ENCODE measurements around the gene DELE1. TPM values are rescaled to one million over a fixed set of nuclear protein-coding genes. Genes with fewer than 3 reads are reported as not detected.
A peak's percentile ranks its signal among the peaks of the same experiment; 100 is the strongest.

DELE1 gene
- total and polyA plus RNA-seq, 2 donors (not counting 3 experiments of a cell fraction or from before 2014, with no cell fraction given), result 105 to 121 TPM

DNA sequence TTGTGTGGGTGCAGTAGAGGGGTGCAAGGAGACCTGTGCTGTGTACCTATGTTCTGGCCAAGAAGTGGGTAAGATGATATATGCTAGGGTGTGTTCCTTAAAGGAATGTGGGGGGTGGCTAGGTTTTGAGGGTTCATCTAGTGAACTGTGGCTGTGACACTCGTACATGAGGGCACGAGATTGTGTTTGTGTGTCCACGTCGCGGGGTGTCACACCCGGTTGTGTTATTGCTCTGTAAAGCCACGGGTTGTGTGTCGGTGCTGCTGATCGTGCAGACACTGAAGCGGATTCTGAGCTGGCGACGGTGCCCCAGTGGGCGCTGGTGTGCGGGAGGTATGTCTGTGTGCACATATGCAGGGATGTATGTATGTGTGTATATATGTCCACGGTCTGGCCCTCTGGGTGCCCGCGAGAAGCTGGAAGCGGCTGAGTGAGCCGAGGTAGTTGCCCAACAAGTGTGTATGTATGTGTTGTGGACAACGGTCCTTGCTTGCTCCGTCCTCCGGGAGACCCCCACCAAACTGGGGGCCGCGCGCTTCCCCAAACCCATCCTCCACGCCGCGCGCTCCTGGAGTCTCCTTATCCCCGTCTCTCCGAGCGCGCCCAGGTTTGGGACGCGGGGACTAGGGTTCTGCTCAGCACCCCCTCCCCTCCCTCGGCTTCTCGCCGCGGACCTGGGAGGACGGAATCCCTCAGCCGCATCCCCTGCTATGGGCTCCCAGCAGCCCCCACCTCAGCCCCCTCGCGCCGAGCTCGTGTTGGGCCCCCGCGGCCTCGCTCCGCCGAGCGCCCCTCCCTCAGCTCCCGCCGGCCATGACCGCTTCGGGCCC lies 46.1 kb upstream of the DELE1 start:
- Histone ChIP-seq H3K4me3 (replicated peaks in 1 of 3; ENCODE audit: insufficient read depth in 1 of 3, low read depth in 1 of 3, low read length in 3 of 3) (peak overlapping the region; percentile 32 to 65 (median 59)), H3K36me3 (ENCODE audit: control insufficient read depth in 2 of 2, extremely low read depth in 1 of 2, insufficient read depth in 2 of 2, low read length in 2 of 2) (no peaks in the 10 kb centered on the region), H3K79me2 (ENCODE audit: control insufficient read depth, insufficient read depth, low read length) (peaks cover 49% of the 10 kb centered on the region), H3K4me1 (ENCODE audit: control insufficient read depth, extremely low read depth, insufficient read depth, low read length) (peaks cover 24% of the 10 kb centered on the region), H3K9me3 (replicated peaks; ENCODE audit: control insufficient read depth, insufficient read depth, low read length) (no peaks in the 10 kb centered on the region), H3K27me3 (ENCODE audit: control insufficient read depth in 2 of 2, insufficient read depth in 2 of 2, low read length in 2 of 2) (peaks cover 19 to 20% of the 10 kb centered on the region in 2 experiments), H3K9me1 (replicated peaks; ENCODE audit: control insufficient read depth, extremely low read depth, insufficient read depth, low read length) (no peaks in the 10 kb centered on the region), H3K4me2 (ENCODE audit: insufficient read depth, low read length) (peak overlapping the region; percentile 71), H2AFZ (ENCODE audit: low read depth, low read length) (no peak overlapping the region), H3K27ac (ENCODE audit: insufficient read depth, low read depth, low read length) (peak overlapping the region; percentile 10), H4K20me1 (replicated peaks; ENCODE audit: control insufficient read depth, extremely low read depth, insufficient read depth, low read length) (no peaks in the 10 kb centered on the region), H3K9ac (replicated peaks; ENCODE audit: extremely low read depth, insufficient read depth, low read length) (peak overlapping the region; percentile 68)
- peak; percentile 19 for TF ChIP-seq POLR2A (IDR thresholded peaks at IDR 0.05; ENCODE audit: low read depth, low read length)
- TF ChIP-seq FOS (IDR thresholded peaks at IDR 0.05; ENCODE audit: borderline replicate concordance, insufficient read depth, low read length), result no peak
- ChIA-PET CTCF (interaction anchor here (0.7 to 8.4 kb wide), 22 partner anchors 19 to 213 kb away, joined by 3 to 233 read pairs (median 12); partner anchors contain the start of genes DELE1 and PCDH12), POLR2A (interaction anchor here (0.7 to 0.9 kb wide), 3 partner anchors 184 to 213 kb away, joined by 3 to 5 read pairs (median 4); no protein-coding TSS in a partner anchor)
- DNase-seq (ENCODE audit: low read depth, low spot score) (peak; percentile 59), FAIRE-seq (peak; percentile 43)
- TSS peak; percentile 67 for BruUV-seq (replicated peaks)
- dilution Hi-C loops (cut with MboI; ENCODE audit: extremely low pct_ligation_motif_present, low sequenced_read_pairs) (loop anchor here (25.0 kb wide), 1 partner anchor 140 kb away; no protein-coding TSS in a partner anchor), intact Hi-C loops (cut with micrococcal nuclease) (loop anchor here (1.0 to 5.0 kb wide), 3 partner anchors 28 to 71 kb away; no protein-coding TSS in a partner anchor)

DNA sequence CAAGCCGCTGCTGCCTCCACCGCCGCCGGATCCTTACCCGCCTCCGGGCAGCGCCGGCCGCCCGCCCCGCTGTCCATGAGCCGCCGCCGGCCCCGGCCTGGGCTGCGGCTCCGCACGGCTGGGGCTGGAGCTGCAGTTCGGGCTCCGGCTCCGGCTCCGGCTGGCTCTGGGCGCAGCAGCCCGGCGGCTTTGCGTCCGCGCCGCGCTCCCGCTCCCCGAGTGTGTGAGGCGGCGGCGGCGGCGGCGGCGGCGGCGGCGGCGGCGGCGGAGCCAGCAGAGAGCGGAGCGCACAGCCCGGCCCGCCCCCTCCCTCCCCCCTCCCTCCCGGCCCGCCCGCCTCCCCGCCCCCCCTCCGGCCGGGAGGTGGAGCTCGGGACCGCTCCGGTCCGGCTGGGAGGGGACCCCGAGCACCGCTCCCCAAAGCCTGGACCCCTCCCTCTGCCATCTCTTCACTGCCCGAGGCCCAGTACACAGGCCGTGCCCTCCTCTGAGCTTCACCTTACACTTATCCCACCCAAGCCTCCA lies 45.4 kb upstream of the DELE1 start, which contains the start of gene PCDH1:
Gene PCDH1 (minus strand): TSS at position 225 of the 525 bp plus-strand sequence. CDS start 148 bp downstream, at position 77.
- Histone ChIP-seq H3K9me3 (replicated peaks; ENCODE audit: control insufficient read depth, insufficient read depth, low read length) (no peaks in the 10 kb centered on the region), H3K4me3 (replicated peaks in 1 of 3; ENCODE audit: insufficient read depth in 1 of 3, low read depth in 1 of 3, low read length in 3 of 3) (peak within 1 kb of the TSS; percentile 37 to 65 (median 59)), H3K27me3 (ENCODE audit: control insufficient read depth in 2 of 2, insufficient read depth in 2 of 2, low read length in 2 of 2) (peaks cover 23 to 26% of the 10 kb centered on the region in 2 experiments), H3K4me1 (ENCODE audit: control insufficient read depth, extremely low read depth, insufficient read depth, low read length) (peaks cover 24% of the 10 kb centered on the region), H3K9ac (replicated peaks; ENCODE audit: extremely low read depth, insufficient read depth, low read length) (peak within 1 kb of the TSS; percentile 68), H3K36me3 (ENCODE audit: control insufficient read depth in 2 of 2, extremely low read depth in 1 of 2, insufficient read depth in 2 of 2, low read length in 2 of 2) (no peaks in the 10 kb centered on the region), H3K4me2 (ENCODE audit: insufficient read depth, low read length) (peak within 1 kb of the TSS; percentile 71), H3K27ac (ENCODE audit: insufficient read depth, low read depth, low read length) (peak within 1 kb of the TSS; percentile 10), H3K9me1 (replicated peaks; ENCODE audit: control insufficient read depth, extremely low read depth, insufficient read depth, low read length) (no peaks in the 10 kb centered on the region), H2AFZ (ENCODE audit: low read depth, low read length) (peak within 1 kb of the TSS; percentile 74), H3K79me2 (ENCODE audit: control insufficient read depth, insufficient read depth, low read length) (peaks cover 45% of the 10 kb centered on the region), H4K20me1 (replicated peaks; ENCODE audit: control insufficient read depth, extremely low read depth, insufficient read depth, low read length) (no peaks in the 10 kb centered on the region)
- TF ChIP-seq EZH2 (IDR thresholded peaks at IDR 0.05; ENCODE audit: borderline replicate concordance, low read depth, low read length, severe bottlenecking) (no peak), POLR2A (IDR thresholded peaks at IDR 0.05; ENCODE audit: low read depth, low read length) (peak; percentile 31)
- ChIA-PET CTCF (interaction anchor here (0.7 to 8.4 kb wide), 48 partner anchors 10 to 259 kb away, joined by 3 to 233 read pairs (median 9); partner anchors contain the start of genes ARAP3, DELE1, DIAPH1 and PCDH12), POLR2A (interaction anchor here (0.7 to 1.3 kb wide), 4 partner anchors 45 to 197 kb away, joined by 3 to 5 read pairs (median 4); partner anchors contain the start of gene DELE1)
- FAIRE-seq (no peak), DNase-seq (ENCODE audit: low read depth, low spot score) (peak; percentile 33)
- dilution Hi-C loops (cut with MboI; ENCODE audit: extremely low pct_ligation_motif_present, low sequenced_read_pairs) (loop anchor here (25.0 kb wide), 1 partner anchor 141 kb away; no protein-coding TSS in a partner anchor), intact Hi-C loops (cut with micrococcal nuclease) (loop anchor here (1.0 to 5.0 kb wide), 3 partner anchors 29 to 71 kb away; no protein-coding TSS in a partner anchor)
- BruUV-seq (replicated peaks), result no TSS peak

Data from endothelial cell of umbilical vein (primary cell).